Stimulated activated CD8-positive, alpha-beta memory T cell treated with anti-CD3 and anti-CD28 coated beads, Interleukin-15, amount 100 ng/mL, for 4 hours (primary cell): Measurements from ENCODE around the gene CX3CR1.
A peak's percentile ranks its signal among the peaks of the same experiment; 100 is the strongest.
"Not testable (repeated sequence)": the region's sequence is repeated elsewhere in the genome, so short reads cannot be mapped to it uniquely, and the experiment has no call there.

Source experiments
- DNase-seq, 2 donors: peaks; one replicate each; pipeline ENCODE4 v3.0.0-alpha.2; 2020; ENCODE audit warnings: low read depth in 2 of 2

The CX3CR1 gene

DNA sequence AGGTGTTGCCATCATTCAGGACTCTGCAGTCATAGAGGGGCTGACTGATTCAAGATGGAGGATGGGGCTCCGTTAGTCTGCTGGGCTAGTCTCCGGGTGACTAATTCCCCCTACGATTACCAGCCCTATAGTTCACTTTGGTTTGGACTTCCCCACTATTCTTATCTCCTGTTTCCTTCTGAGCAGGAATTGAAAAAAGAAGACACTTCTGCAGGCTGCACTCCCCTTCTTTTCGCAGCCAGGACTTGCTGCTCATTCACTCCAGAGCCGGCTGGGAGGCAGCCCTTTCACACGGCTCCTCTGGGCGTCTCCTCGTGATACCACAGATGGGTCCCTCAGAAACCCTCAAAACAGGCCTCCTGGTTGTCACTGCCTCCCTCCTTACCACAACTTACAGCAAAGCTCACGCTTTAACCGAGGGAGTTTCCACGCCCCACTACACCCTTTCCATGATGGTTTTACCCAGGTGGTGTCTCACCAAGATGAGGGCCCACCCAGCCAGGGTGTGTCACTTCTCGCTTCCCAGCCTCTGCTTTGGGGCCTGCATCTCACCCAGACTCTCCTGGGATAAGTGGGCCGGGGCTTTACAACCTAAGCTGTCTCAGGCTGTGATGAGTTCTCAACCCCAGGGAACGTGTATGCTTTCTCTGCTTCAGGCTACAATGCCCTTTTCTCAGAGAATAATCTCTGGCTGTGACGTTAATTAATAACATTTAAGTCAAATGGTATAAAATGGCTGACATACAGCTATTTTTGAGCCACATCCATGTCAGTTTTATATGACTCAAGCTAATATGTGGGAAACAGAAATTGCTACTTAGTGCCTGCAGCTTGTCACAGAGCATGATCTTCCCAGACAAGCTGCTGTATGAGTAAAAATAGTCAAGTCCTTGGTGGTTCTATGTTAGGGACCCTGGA is 11.9 kb downstream of the CX3CR1 start:
- peak; percentile 70 to 79 for DNase-seq

DNA sequence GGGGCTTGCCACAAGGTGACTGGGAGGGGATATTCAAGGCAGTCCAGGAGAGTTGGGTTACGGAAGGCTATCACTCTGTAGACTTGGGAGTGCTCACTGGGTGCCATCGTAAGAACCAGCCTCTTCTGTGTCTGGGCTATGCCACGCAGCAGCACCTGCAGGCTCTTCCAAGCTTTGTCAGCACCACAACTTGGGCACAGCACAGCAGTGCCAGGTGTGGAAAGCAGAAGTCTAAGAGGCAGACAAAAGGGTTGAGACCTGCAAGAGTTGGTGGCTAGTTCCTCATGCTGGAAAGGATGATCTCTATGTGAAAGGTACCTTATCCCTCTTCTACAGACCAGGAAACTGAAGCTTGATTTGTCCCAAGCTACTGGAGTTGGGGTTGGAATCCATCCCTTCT is 15.8 kb downstream of the CX3CR1 start:
- no peak for DNase-seq

DNA sequence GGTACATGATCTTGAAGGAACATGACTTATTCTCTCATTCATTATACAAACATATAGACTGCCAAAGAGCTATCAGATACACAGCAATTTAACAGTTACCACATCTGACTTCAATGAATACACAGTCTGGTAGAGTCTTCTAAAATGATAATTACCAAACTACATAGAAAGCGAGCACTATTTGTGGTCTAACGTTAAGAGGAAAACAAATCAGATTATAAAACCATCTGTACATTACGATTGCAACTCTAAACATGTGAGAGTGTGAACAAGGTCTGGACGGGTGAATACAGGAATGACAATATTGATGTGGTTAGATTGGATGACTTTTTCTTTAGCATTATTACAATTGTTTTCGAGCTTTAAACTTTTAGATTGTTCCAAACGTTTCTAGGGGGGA is 16.3 kb downstream of the CX3CR1 start:
- no peak for DNase-seq

DNA sequence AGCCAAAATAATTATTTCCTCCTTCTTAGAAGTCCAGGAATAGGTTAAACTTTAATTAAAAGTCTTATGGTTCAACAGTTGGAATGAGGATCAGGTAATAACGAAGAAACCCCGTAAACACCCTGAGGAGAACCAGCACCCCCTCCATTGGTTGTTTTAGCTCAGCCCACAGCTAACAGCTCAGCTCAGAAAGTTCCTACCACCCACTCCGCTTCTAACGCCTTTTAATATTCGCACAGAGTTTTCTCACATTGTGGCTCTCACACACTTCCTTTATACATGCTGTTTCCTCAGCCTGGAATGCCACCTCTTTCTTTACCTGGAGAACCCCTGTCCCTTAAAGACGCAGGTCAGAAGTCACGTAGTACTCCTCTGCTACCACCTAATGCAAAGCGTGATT is 17.0 kb downstream of the CX3CR1 start:
- no peak for DNase-seq

- DNase-seq, result no peak
These were observed 18.1 kb downstream of the CX3CR1 start for GRCh38 chr3:39261726-39262125.

- no peak for DNase-seq
These were observed 18.9 kb downstream of the CX3CR1 start for GRCh38 chr3:39260957-39261356.

DNA sequence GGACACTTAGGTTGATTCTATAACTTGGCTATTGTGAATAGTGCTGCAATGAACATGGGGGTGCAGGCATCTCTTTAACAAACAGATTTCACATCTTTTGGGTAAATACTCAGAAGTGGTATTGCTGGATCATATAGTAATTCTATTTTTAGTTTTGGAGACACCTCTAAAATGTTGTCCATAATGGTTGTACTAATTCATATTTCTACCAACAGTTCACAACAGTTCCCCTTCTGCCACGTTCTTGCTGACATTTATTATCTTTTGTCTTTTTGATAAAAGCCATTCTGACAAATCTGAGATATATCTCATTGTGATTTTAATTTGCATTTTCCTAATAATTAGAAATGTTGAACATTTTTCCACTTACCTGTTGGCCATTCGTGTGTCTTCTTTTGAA is 19.5 kb downstream of the CX3CR1 start:
- no peak for DNase-seq

- DNase-seq, result no peak
These were observed 24.1 kb downstream of the CX3CR1 start for GRCh38 chr3:39255503-39256325.

DNA sequence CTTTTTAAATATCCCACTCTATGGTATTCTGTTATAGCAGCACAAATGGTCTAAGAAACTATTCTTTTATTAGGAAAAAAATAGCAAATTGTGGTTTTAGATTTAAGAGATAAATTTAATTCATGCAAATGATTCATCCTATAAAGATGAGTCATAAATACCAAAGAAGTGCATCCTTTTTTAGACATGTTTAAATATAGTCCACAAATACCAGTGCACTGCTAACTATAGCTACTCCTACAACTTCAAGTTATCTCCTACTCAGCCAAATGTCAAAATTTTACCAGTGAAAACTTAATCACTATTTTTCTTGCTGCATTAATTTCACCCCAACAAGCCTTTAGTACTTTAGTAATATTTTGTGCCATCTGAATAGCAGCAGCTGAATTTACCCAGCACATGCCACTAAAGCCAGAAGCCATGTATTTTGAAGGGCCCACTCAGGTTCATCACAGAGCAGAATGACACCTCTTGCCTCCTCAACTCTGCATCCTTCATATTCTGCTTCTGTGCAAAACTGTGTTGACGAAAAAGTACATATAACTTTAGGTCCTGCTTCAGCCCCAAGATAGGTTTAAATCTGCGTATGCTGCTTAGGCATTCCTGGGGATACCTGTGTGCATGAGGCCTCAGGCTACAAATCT is 24.9 kb downstream of the CX3CR1 start:
- DNase-seq, result no peak

GRCh38 chr3:39251576-39251975 is 28.3 kb downstream of the CX3CR1 start:
- DNase-seq, result no peak

DNA sequence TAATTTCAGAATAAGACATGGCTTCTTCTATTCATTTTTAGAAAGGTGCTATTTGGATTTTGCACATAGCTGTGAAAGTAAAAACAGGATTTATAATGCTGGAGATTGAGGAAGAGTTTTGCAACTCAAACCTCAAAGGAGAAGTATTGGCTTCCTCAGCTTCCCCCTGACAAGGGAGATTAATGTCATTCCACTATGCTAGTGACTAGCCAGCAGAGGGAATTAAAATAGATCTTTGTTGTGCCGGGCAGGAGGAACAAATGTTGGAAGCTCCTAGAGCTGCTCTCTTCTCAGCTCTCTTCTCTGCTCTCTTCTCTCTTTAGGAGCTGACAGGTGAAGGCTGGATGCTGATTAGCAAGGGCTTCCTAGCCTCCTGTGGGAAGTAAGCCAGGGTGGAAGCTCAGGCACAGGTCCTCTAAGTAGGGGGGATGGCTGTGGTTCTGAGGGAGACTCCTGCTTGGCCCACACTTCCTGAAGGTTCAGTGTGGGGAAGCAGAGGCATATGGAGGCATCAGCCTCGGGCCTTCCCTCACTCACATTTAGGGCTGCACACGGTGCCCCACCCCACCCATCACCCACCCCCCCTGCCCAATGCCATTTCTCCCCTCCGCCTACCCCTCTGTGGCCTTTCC is 29.6 kb downstream of the CX3CR1 start:
- no peak for DNase-seq

DNA sequence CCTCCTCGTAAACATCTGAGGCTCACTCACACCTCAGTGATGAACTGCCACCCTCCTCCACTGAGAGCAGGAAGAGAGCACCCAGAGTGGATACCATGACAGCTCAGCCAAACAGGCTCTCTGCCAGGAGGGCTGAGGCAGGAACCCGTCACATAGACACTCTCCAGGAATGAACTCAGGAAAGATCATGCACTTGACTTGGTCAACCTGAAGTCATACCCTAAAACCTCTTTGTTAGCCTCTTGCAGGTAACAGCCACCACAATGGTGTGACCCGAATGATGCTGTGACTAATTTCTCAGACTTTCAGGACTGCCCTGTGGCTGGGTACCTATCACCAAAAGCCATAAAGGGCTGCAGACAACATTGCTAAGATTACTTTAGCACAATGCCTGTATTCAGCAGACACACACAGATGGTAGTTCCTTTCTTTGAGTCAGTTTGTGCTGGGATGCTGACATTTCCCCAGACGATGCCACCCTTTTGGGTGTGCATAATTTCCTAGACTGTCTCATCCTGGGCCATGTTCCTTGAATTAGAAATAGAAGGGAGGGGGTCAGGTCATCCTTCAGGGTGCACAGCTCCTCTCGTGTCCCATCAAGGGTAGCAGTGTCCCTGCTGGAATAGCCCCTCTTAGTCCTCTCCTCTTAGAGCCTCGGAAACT is 30.3 kb downstream of the CX3CR1 start:
- no peak for DNase-seq

GRCh38 chr3:39241561-39241960 is 38.3 kb downstream of the CX3CR1 start:
- no peak for DNase-seq

DNA sequence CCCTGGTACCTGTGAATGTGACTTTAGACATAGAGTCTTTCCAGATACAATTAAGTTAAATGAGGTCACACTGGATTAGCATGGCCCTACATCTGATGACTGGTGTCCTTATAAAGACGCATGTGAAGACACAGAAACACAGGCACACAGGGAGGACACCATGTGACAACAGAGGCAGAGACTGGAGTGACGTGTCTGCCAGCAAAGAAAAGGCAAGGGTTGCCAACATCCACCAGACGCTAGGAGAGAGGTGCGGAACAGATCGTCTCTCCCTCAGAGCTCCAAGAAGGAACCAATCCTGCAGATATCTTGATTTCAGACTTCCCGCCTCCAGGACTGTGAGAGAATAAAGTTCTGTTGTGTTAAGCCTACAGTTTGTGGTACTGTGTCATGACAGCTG is 42.8 kb downstream of the CX3CR1 start:
- DNase-seq, result no peak

DNA sequence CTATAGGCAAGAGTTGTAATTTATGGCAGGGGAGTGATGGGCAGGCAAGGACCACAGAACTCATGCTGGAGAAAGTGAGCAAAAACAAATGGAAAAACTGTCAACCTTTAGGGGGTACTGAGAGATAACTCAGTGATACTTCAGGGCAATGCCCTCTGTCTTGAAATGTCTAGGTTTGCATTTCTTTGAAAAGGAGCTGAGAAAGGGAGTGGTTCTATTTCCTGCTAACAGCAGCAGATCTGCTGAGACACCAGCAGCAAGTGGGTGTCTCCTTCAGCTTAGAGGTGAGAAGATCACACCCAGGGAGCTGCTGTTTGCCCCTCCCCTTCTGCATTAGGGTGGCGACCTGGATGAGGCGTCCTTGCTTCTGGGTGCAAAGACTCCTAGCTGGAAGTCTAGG is 45.2 kb downstream of the CX3CR1 start:
- peak in 1 of 2 donors; percentile 11 for DNase-seq

GRCh38 chr3:39232859-39233258 is 47.0 kb downstream of the CX3CR1 start:
- no peak for DNase-seq

- no peak for DNase-seq
These were observed 49.4 kb downstream of the CX3CR1 start for GRCh38 chr3:39230453-39230852.

DNA sequence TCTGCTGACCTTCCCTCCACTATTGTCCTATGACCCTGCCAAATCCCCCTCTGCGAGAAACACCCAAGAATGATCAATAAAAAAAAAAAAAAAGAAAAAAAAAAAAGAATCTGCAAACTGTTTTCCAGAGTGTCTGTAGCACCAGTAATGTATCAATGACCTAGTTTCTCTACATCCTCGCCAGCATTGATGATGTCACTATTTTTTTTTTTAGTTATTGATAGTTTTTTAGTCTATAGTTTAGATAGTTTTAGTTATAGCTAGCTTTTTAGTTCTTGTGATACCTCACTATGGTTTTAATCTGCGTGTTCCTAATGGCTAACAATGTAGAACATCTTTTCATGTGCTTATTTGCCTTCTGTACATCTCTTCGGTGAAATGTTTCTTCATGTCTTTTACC is 51.3 kb downstream of the CX3CR1 start:
- no peak for DNase-seq

DNA sequence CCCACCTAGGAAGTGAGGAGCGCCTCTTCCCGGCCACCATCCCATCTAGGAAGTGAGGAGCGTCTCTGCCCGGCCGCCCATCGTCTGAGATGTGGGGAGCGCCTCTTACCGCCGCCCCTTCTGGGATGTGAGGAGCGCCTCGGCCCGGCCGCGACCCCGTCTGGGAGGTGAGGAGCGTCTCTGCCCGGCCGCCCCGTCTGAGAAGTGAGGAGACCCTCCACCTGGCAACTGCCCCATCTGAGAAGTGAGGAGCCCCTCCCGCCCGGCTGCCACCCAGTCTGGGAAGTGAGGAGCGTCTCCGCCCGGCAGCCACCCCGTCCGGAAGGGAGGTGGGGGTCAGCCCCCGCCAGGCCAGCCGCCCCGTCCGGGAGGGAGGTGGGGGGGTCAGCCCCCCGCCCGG is 52.2 kb downstream of the CX3CR1 start:
- not testable (repeated sequence) for DNase-seq

GRCh38 chr3:39226106-39226741 is 53.6 kb downstream of the CX3CR1 start:
- no peak for DNase-seq

GRCh38 chr3:39224288-39224687 is 55.5 kb downstream of the CX3CR1 start:
- DNase-seq, result no peak
